ENCODE measurements around the gene RGL3. TPM values are rescaled to one million over a fixed set of nuclear protein-coding genes. Genes with fewer than 3 reads are reported as not detected.

RGL3 gene
- total and polyA plus RNA-seq, 2 of the 4 experiments (the other 2 are of a cell fraction), result 0.18 to 0.62 TPM

DNA sequence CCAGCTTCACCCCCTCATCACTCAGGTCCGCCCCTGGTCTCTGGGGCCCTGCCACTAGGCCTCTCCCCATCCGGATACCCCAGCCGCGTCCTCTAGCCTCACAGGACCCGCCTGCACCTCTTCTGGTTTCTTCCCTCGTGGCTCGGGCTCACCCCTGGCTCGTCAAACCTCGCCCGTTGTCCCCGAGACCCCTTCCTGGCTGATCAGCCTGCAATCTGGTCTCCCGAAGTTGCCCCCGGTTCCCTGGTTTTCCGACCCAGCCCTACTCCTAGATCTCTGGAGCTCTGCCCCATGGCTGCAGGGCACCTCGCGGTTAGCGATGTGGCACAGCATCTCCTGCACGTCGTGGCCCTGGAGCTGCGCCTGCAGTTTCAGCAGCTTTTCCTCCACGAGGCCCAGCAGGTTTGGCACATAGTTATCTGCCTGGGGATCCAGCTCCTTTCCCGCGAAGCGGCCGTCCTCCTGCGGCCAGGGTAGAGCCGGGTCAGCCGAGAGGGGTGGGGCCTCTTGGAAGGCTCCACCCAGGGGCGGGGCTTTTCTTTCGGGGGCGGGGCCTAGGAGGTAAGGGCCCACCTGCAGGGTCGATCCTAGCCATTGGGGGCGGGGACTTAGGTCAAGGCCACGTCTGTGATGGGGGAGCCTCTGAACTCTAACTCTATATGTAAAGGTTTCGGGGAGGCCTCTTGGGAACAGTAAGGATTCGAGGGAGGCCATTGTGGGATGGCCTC lies 2.4 kb upstream of the RGL3 start:
- dilution Hi-C loops (cut with HindIII; ENCODE audit: low sequenced_read_pairs, unreplicated experiment) (no loop called here), in situ Hi-C loops (cut with MboI; ENCODE audit: low sequenced_read_pairs) (no loop called here), intact Hi-C loops (cut with micrococcal nuclease) (loop anchor here (5.0 kb wide), 1 partner anchor 39 kb away; the partner anchor contains the start of gene EPOR)
- Histone ChIP-seq H3K9me3 (ENCODE audit: control insufficient read depth, insufficient read depth, low read length) (no peaks in the 10 kb centered on the region), H3K23ac (ENCODE audit: low read depth, low read length) (no peak overlapping the region), H3K18ac (ENCODE audit: low read depth, low read length) (no peak overlapping the region), H4K8ac (ENCODE audit: low read depth in 2 of 2, low read length in 2 of 2) (no peak overlapping the region), H3K79me1 (ENCODE audit: low read depth in 1 of 2, low read length in 2 of 2) (no peaks in the 10 kb centered on the region), H3K36me3 (ENCODE audit: control insufficient read depth, insufficient read depth, low read length) (no peaks in the 10 kb centered on the region), H3K27me3 (ENCODE audit: control insufficient read depth, insufficient read depth, low read length) (peaks cover 44% of the 10 kb centered on the region), H2BK5ac (ENCODE audit: low read depth, low read length, poor library complexity, severe bottlenecking) (no peak overlapping the region), H2AK5ac (ENCODE audit: low read depth, low read length) (no peak overlapping the region), H2BK120ac (ENCODE audit: low read depth, low read length) (no peak overlapping the region), H3K9ac (ENCODE audit: low read depth, low read length) (no peak overlapping the region), H4K5ac (ENCODE audit: low read depth, low read length) (no peak overlapping the region), H3K27ac (ENCODE audit: insufficient read depth, low read length) (no peak overlapping the region), H3K9me1 (ENCODE audit: insufficient read depth, low read length) (no peaks in the 10 kb centered on the region), H2BK15ac (ENCODE audit: low read depth, low read length) (no peak overlapping the region), H2AK9ac (replicated peaks; ENCODE audit: low read depth, low read length, poor library complexity) (no peak overlapping the region), H3K4ac (ENCODE audit: low read depth, low read length) (no peak overlapping the region), H3K14ac (replicated peaks; ENCODE audit: low read depth, low read length) (no peak overlapping the region), H2AFZ (replicated peaks; ENCODE audit: low read length, poor library complexity) (peak overlapping the region; percentile 62), H4K91ac (ENCODE audit: insufficient read depth, low read depth, low read length) (no peak overlapping the region), H3K56ac (ENCODE audit: extremely low read depth, insufficient read depth, low read length) (no peak overlapping the region), H2BK20ac (ENCODE audit: low read depth, low read length) (no peak overlapping the region), H3K4me3 (ENCODE audit: insufficient read depth, low read depth, low read length) (no peak overlapping the region), H3K4me2 (ENCODE audit: low read depth, low read length) (no peak overlapping the region), H4K20me1 (ENCODE audit: insufficient read depth, low read length) (no peaks in the 10 kb centered on the region), H3K4me1 (ENCODE audit: control insufficient read depth, insufficient read depth, low read length) (peaks cover 2% of the 10 kb centered on the region; the same call in 1 of the 2 replicates)
- ATAC-seq (ENCODE audit: low read depth), result no peak
- ChIA-PET CTCF (interaction anchor here (0.6 to 1.5 kb wide), 2 partner anchors 14 to 25 kb away, joined by 3 to 4 read pairs; partner anchors contain the start of genes ODAD3 and PRKCSH), POLR2A (ENCODE audit: unreplicated experiment) (no interaction called here)
- WGBS, 2 experiments (ENCODE audit: extremely low coverage in 2 of 2, insufficient read length in 1 of 2), result 27% methylated on average over 13 of the region's 36 CpGs; no CpG with 5 or more reads in 1 of the 2 experiments
- DNase-seq, result no peak
- TF ChIP-seq FOS (IDR thresholded peaks at IDR 0.05; ENCODE audit: low read depth, low read length), result no peak
- TF ChIP-seq POLR2A (IDR thresholded peaks at IDR 0.05; ENCODE audit: low read depth, low read length), result no peak
- BruUV-seq (replicated peaks), result no TSS peak

Measured in IMR-90 (cell line).